Loucy (cell line): Measurements from ENCODE around the gene UROD.
A peak's percentile ranks its signal among the peaks of the same experiment; 100 is the strongest.

Experiments used
- H2AFZ ChIP-seq: fragments of 200-600 bp; sonication (generic); 2 replicates; pipeline ENCODE4 v1.6.0; 2016; ENCODE audit warnings: antibody characterized with exemption, mild to moderate bottlenecking, low read length, moderate library complexity
- H3F3A ChIP-seq: fragments of 200-600 bp; 2 replicates; pipeline ENCODE4 v1.6.0; 2016; ENCODE audit warnings: antibody characterized with exemption, low read depth, mild to moderate bottlenecking
- H3K27me3 ChIP-seq: fragments of 200-600 bp; sonication (generic); 2 replicates; pipeline ENCODE4 v1.6.1; 2014; ENCODE audit warnings: low read length, mild to moderate bottlenecking; ENCODE audit not compliant: insufficient read depth, poor library complexity, severe bottlenecking
- H3K36me3 ChIP-seq: fragments of 200-600 bp; sonication (generic); 2 replicates; pipeline ENCODE4 v1.6.1; 2016; ENCODE audit warnings: low read length; ENCODE audit not compliant: insufficient read depth
- H3K4me1 ChIP-seq: fragments of 200-600 bp; sonication (generic); 2 replicates; pipeline ENCODE4 v1.5.1; 2014; ENCODE audit warnings: low read length, mild to moderate bottlenecking; ENCODE audit not compliant: insufficient read depth, poor library complexity, severe bottlenecking
- H3K4me2 ChIP-seq: fragments of 200-600 bp; sonication (generic); 2 replicates; pipeline ENCODE4 v1.6.0; 2014; ENCODE audit warnings: antibody characterized with exemption, low read length, low read depth, mild to moderate bottlenecking; ENCODE audit not compliant: poor library complexity, severe bottlenecking
- H3K4me3 ChIP-seq: fragments of 200-600 bp; sonication (generic); 2 replicates; pipeline ENCODE4 v1.5.1; 2014; ENCODE audit warnings: low read length, mild to moderate bottlenecking, mixed read lengths; ENCODE audit not compliant: poor library complexity, severe bottlenecking
- H3K79me2 ChIP-seq: fragments of 200-600 bp; sonication (generic); 2 replicates; pipeline ENCODE4 v1.6.1; 2014; ENCODE audit warnings: low read length; ENCODE audit not compliant: insufficient read depth
- H3K9ac ChIP-seq: fragments of 200-600 bp; sonication (generic); 2 replicates; pipeline ENCODE4 v1.6.0; 2014; ENCODE audit warnings: mild to moderate bottlenecking, low read depth, low read length, moderate library complexity; ENCODE audit not compliant: poor library complexity, severe bottlenecking
- H3K9me2 ChIP-seq: fragments of 200-600 bp; sonication (generic); replicated peaks from 2 replicates; pipeline ENCODE4 v1.6.1; 2016; ENCODE audit warnings: low read depth, low read length, mixed read lengths
- H3K9me3 ChIP-seq: fragments of 200-600 bp; sonication (generic); 2 replicates; pipeline ENCODE4 v1.6.1; 2014; ENCODE audit warnings: mild to moderate bottlenecking, antibody characterized with exemption, low read length, low read depth; ENCODE audit not compliant: insufficient read depth
- H4K20me1 ChIP-seq: fragments of 200-600 bp; sonication (generic); 2 replicates; pipeline ENCODE4 v1.6.0; 2014; ENCODE audit warnings: antibody characterized with exemption, low read length, mild to moderate bottlenecking; ENCODE audit not compliant: insufficient read depth, poor library complexity, severe bottlenecking
- CTCF ChIP-seq: fragments of 200-600 bp; sonication (generic); conservative IDR thresholded peaks from 2 replicates; pipeline ENCODE4 v1.5.1; 2014; ENCODE audit warnings: mild to moderate bottlenecking, antibody characterized with exemption, low read length
- EZH2phosphoT487 ChIP-seq: fragments of 200-600 bp; IDR thresholded peaks from 2 replicates; pipeline ENCODE4 v1.6.1; 2018; ENCODE audit warnings: antibody characterized with exemption, mild to moderate bottlenecking, moderate library complexity, borderline replicate concordance

The UROD gene

DNA sequence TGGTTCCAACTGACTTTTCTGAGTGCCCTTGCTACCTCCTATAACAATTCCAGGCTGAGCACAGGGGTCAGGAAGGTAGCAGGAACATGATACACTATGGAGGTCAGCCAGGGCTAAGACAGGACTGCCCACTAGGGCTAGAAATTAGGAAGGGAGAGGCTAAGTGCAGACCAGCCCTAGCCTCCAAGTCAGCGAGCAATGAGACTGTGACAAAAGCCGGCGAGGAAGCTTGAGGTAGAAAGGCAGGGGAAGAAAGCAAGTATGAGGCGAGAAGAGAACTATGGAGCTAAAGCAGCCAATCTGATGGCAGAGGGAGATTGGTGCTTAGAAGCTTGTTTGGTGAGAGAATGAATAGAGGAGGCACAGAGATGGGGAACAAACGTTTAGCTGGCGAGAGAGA is 4.7 kb downstream of the UROD start:
- TF ChIP-seq EZH2phosphoT487 (no peak), CTCF (no peak)

GRCh38 chr1:45018599-45019230 is 6.7 kb downstream of the UROD start:
- no peak overlapping the region for H2AFZ ChIP-seq
- H3K9ac ChIP-seq: no peak overlapping the region
- H3K4me2 ChIP-seq: no peak overlapping the region
- H3K27me3 ChIP-seq: no peaks in the 10 kb centered on the region
- no peaks in the 10 kb centered on the region for H3K36me3 ChIP-seq
- no peaks in the 10 kb centered on the region for H3K79me2 ChIP-seq
- no peaks in the 10 kb centered on the region for H3F3A ChIP-seq
- peaks cover 19% of the 10 kb centered on the region for H3K4me1 ChIP-seq
- TF ChIP-seq EZH2phosphoT487 (no peak), CTCF (peak; percentile 79)
- H3K9me3 ChIP-seq: no peaks in the 10 kb centered on the region
- no peaks in the 10 kb centered on the region for H4K20me1 ChIP-seq
- H3K4me3 ChIP-seq: no peak overlapping the region
- H3K9me2 ChIP-seq: no peaks in the 10 kb centered on the region

More for the DNA sequence above, 4.7 kb downstream of the UROD start:
- Histone ChIP-seq H3K9ac (no peak overlapping the region), H3K4me1 (peaks cover 29% of the 10 kb centered on the region), H3F3A (no peaks in the 10 kb centered on the region), H3K9me2 (no peaks in the 10 kb centered on the region), H3K9me3 (no peaks in the 10 kb centered on the region), H3K4me2 (no peak overlapping the region), H3K36me3 (no peaks in the 10 kb centered on the region), H4K20me1 (no peaks in the 10 kb centered on the region), H3K4me3 (no peak overlapping the region), H3K27me3 (no peaks in the 10 kb centered on the region), H2AFZ (no peak overlapping the region), H3K79me2 (no peaks in the 10 kb centered on the region)

- H2AFZ ChIP-seq: no peak overlapping the region
- H3K4me2 ChIP-seq: no peak overlapping the region
- H3K9ac ChIP-seq: no peak overlapping the region
- no peak for TF ChIP-seq EZH2phosphoT487
- TF ChIP-seq CTCF: no peak
- peaks cover 13% of the 10 kb centered on the region for H3K4me1 ChIP-seq
- H3K79me2 ChIP-seq: no peaks in the 10 kb centered on the region
- H3F3A ChIP-seq: no peaks in the 10 kb centered on the region
- no peaks in the 10 kb centered on the region for H3K36me3 ChIP-seq
- H3K9me3 ChIP-seq: no peaks in the 10 kb centered on the region
- no peak overlapping the region for H3K4me3 ChIP-seq
- no peaks in the 10 kb centered on the region for H4K20me1 ChIP-seq
- no peaks in the 10 kb centered on the region for H3K9me2 ChIP-seq
- H3K27me3 ChIP-seq: no peaks in the 10 kb centered on the region
Measured at GRCh38 chr1:45023663-45024062, 11.6 kb downstream of the UROD start.
